A549 treated with CpdA at 1 μM for 4 hours (cell line): ENCODE measurements around the gene PFDN6. TPM values are rescaled to one million over a fixed set of nuclear protein-coding genes. Genes with fewer than 3 reads are reported as not detected.

Experiments used
- total RNA-seq: library from RNA; stranded (reverse); fragments of 200-300 nt; extraction: Qiagen RNA extraction; gene quantifications from 5 replicates; pipeline ENCODE4 v1.2.3, GENCODE V29; 2022; ENCODE audit warnings: low read depth

Gene PFDN6
- 103 to 126 TPM (median 110 TPM) in 5 replicates for total RNA-seq

DNA sequence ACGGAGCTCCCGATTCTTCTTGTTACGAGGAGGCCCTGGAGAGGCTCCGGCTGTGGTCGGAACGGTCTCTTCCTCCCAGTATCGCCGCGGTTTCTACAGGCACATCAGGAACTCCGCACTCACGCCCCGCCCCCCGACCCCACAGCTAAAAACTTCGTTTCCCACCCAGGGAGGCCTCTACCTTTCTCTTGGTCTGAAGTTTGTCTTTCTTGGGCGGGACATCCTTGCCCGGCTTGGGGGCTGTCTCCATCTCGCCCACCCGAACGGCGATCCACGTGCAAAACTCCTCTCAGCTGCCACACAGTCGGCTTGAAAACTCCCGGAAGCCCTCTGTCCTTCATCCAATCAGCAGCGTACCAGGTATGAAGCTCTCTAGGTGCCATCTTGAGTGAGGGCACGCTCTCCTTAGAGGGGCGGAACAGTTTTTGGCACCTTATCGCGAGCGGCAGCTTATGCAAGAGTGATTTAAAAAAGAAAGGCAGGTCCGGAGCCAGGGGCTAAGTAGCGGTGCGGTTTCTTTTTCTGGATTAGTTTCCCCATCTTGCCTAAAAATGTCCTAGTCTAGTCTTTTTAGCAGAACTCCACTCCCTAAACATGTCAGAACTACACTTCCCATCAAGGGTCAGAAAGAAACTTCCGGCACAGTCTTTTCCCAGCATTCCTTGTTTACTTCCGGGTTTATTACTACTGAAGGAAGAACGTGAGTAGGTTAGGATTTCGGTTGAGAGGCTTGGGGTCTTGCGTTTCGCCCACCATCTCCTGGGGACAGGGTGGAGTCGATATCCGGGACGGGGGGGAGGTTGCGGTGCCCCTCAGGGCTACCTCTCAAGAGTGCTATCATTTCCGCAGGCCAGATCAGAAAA is at the start of gene PFDN6, which contains the start of gene WDR46:
PFDN6 (plus strand) TSS at position 681 of the 863 bp plus-strand sequence. CDS start 256 bp downstream, outside the sequence.
WDR46 (minus strand) TSS at position 319 of the 863 bp plus-strand sequence; CDS start at position 250, 69 bp downstream.

DNA sequence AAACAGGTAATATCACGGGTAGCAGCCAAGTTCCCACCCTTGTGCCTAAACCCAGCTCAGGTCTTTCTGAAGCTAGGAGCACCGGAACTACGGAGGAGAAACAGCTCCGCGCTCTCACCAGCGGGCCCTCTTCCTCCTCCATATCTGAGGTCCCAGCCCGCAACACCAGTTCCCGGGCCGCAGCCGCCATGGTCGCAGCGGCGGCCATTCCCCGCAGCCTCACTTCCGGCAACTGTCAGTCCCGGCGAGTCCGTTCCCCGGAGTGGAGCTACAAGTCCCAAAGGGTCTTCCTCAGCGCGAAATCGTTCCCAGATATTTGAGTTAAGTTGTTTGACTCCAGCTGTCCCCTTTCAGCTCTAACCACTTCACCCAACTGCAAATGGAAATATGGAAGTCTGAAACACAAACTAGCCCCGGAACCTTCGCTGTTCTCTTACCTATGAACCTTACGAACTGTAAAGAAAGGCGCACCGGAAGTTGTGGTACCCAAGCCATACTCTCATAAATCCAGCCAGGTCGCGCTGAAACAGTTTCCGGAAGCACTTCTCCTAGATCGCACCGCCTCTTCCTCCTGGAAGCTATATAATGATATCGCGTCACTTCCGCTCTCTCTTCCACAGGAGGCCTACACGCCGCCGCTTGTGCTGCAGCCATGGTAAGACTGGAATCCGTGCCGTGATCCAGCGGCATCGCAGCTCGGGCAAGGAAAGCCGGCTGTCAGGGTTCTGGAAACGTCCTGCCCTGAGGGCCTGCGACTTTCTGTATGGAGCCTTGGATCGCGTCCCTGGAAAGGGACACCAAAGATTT is 17.7 kb upstream of the PFDN6 start, which contains the start of the genes RPS18 and VPS52:
RPS18 (plus strand) TSS at position 608 of the 807 bp plus-strand sequence; CDS start at position 653, 45 bp downstream.
VPS52 (minus strand) TSS at position 409 of the 807 bp plus-strand sequence; CDS start at position 208, 201 bp downstream.

DNA sequence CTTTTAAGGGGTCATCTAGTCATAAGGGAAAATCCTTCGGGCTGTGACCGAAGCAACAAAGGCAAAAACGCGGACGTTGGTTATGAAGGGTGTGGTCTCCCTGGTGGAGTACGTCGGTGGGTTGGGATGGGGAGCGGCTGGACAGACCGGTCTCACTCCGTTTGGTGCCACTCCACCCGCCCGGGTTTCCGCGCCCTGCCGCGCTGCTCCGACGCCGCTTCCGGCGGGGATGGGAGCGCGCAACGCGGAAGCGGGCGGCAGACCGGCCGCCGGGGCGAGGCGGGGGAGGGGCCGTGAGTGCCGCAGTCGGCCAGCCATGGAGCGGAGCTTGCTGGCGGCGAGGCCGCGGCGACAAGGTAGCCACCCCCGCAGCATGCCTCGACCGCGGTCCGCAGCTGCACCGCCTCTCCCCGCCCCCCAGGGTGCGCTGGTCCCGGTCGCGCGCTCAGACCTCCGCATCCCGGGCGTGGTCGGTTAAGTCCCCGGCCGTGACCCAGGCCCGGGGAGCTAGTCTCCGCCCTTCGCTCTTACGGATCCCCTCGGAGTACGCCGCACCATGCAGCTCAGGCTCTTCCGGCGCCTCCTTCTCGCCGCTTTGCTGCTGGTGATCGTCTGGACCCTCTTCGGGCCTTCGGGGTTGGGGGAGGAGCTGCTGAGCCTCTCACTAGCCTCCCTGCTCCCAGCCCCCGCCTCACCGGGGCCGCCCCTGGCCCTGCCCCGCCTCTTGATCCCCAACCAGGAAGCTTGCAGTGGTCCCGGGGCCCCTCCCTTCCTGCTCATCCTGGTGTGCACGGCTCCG is 12.3 kb upstream of the PFDN6 start, which contains the start of gene B3GALT4:
B3GALT4 (plus strand) TSS at position 260 of the 799 bp plus-strand sequence; CDS start at position 557, 297 bp downstream.

DNA sequence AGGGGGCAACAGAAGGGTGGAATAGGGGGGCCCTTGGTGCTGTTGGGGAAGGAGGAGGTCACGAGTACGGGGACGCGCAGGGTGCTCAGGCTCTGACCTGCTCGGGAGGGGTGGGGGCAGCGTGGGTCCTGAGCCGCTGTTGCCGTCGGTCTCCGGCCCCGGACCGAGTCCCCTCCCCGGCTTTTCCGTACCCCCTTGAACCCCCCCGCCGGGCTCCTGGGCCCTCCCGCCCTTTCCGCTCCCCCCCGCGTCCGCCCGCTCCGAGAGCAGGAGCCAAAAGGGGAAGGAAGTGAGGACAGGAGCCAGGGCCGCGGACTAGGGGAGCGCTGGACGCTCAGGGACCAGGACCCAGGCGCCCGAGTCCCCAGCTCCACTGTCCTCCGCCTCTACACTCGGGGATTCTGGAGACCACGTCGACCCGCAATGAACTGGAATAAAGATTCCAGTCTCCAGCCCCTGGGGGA is 9.4 kb downstream of the PFDN6 start, which contains the start of gene RGL2:
RGL2 (minus strand) TSS at position 170 of the 464 bp plus-strand sequence. CDS start 332 bp downstream, outside the sequence.

GRCh38 chr6:33313709-33314514 is 24.5 kb downstream of the PFDN6 start, which contains the start of gene TAPBP:
Gene TAPBP (minus strand): TSS chr6:33314078. CDS start chr6:33314041, 37 bp downstream.

GRCh38 chr6:33317669-33318425 is 28.4 kb downstream of the PFDN6 start, which contains the start of gene ZBTB22:
Gene ZBTB22 (minus strand): TSS chr6:33317744. CDS start chr6:33316916, 828 bp downstream.

Other genes with a start within 250 kb of the PFDN6 start
- gene HLA-DPA1, start 216.0 kb upstream of the PFDN6 start, total RNA-seq, result not detected in 5 replicates
- not detected in 5 replicates for gene HLA-DPB1, start 213.6 kb upstream of the PFDN6 start, total RNA-seq
- gene COL11A2, start 97.1 kb upstream of the PFDN6 start, total RNA-seq, result 0.76 to 1.2 TPM (median 0.82 TPM) in 5 replicates
- 17.7 to 24.3 TPM (median 22.1 TPM) in 5 replicates for gene RXRB, start 88.9 kb upstream of the PFDN6 start, total RNA-seq
- gene SLC39A7, start 88.7 kb upstream of the PFDN6 start, total RNA-seq, result 115 to 124 TPM (median 121 TPM) in 5 replicates
- gene HSD17B8, start 84.9 kb upstream of the PFDN6 start, total RNA-seq, result 13.2 to 15.8 TPM (median 14.3 TPM) in 5 replicates
- gene RING1, start 81.1 kb upstream of the PFDN6 start, total RNA-seq, result 18.0 to 27.4 TPM (median 24.9 TPM) in 5 replicates
- 14.6 to 18.9 TPM (median 17.0 TPM) in 5 replicates for gene VPS52, start 17.7 kb upstream of the PFDN6 start, total RNA-seq
- gene RPS18, start 17.5 kb upstream of the PFDN6 start, total RNA-seq, result 2,487 to 2,796 TPM (median 2,684 TPM) in 5 replicates
- gene B3GALT4, start 12.5 kb upstream of the PFDN6 start, total RNA-seq, result 0.38 to 0.72 TPM (median 0.55 TPM) in 5 replicates
- 54.6 to 65.6 TPM (median 56.1 TPM) in 5 replicates for gene WDR46, start 362 bp upstream of the PFDN6 start, total RNA-seq
- 12.4 to 15.7 TPM (median 13.9 TPM) in 5 replicates for gene RGL2, start 9.3 kb downstream of the PFDN6 start, total RNA-seq
- gene TAPBP, start 24.5 kb downstream of the PFDN6 start, total RNA-seq, result 36.9 to 47.0 TPM (median 40.6 TPM) in 5 replicates
- 2.5 to 4.2 TPM (median 3.8 TPM) in 5 replicates for gene ZBTB22, start 28.1 kb downstream of the PFDN6 start, total RNA-seq
- 36.0 to 45.0 TPM (median 38.2 TPM) in 5 replicates for gene DAXX, start 33.4 kb downstream of the PFDN6 start, total RNA-seq
- 40.9 to 46.6 TPM (median 43.1 TPM) in 5 replicates for gene KIFC1, start 102.2 kb downstream of the PFDN6 start, total RNA-seq
- gene PHF1, start 121.4 kb downstream of the PFDN6 start, total RNA-seq, result 14.1 to 20.9 TPM (median 18.6 TPM) in 5 replicates
- gene CUTA, start 128.5 kb downstream of the PFDN6 start, total RNA-seq, result 172 to 231 TPM (median 211 TPM) in 5 replicates
- 3.9 to 6.9 TPM (median 4.9 TPM) in 5 replicates for gene SYNGAP1, start 130.5 kb downstream of the PFDN6 start, total RNA-seq
- gene ZBTB9, start 165.0 kb downstream of the PFDN6 start, total RNA-seq, result 11.6 to 12.5 TPM (median 11.7 TPM) in 5 replicates